Endodermal cell (in vitro differentiated cells): ENCODE data around the gene FILIP1. TPM values are rescaled to one million over a fixed set of nuclear protein-coding genes. Genes with fewer than 3 reads are reported as not detected.

Source experiments
- DNase-seq: peaks from one replicate; pipeline ENCODE4 v3.0.0-alpha.2; 2017
- H3K27ac ChIP-seq: 2 replicates; pipeline ENCODE4 v1.5.1; 2013; ENCODE audit warnings: mild to moderate bottlenecking, low read depth, low read length, moderate library complexity
- H3K27me3 ChIP-seq: 2 replicates; pipeline ENCODE4 v1.6.1; 2013; ENCODE audit warnings: mild to moderate bottlenecking, low read length, moderate library complexity; ENCODE audit not compliant: insufficient read depth, control insufficient read depth, poor library complexity, severe bottlenecking
- H3K36me3 ChIP-seq: 2 replicates; pipeline ENCODE4 v1.7.0; 2013; ENCODE audit warnings: mild to moderate bottlenecking, low read length, moderate library complexity; ENCODE audit not compliant: control insufficient read depth, insufficient read depth
- H3K4me1 ChIP-seq: one replicate; pipeline ENCODE4 v1.7.0; 2013; ENCODE audit warnings: low read length; ENCODE audit not compliant: control insufficient read depth, insufficient read depth
- H3K4me3 ChIP-seq: 2 replicates; pipeline ENCODE4 v1.5.1; 2013; ENCODE audit warnings: mild to moderate bottlenecking, low read length, moderate library complexity
- H3K9ac ChIP-seq: 2 replicates; pipeline ENCODE4 v1.6.1; 2013; ENCODE audit warnings: mild to moderate bottlenecking, low read length, moderate library complexity; ENCODE audit not compliant: poor library complexity, severe bottlenecking; ENCODE audit errors: extremely low read depth
- H3K9me3 ChIP-seq: 2 replicates; pipeline ENCODE4 v1.6.1; 2013; ENCODE audit warnings: mild to moderate bottlenecking, low read length, moderate library complexity; ENCODE audit not compliant: control insufficient read depth
- H3K27ac Mint-ChIP-seq: 2 replicates; pipeline ENCODE4 v1.8.0; 2020; ENCODE audit warnings: mixed read lengths
- H3K27me3 Mint-ChIP-seq: 2 replicates; pipeline ENCODE4 v1.8.0; 2021; ENCODE audit warnings: mild to moderate bottlenecking, mixed read lengths; ENCODE audit not compliant: insufficient read depth
- H3K36me3 Mint-ChIP-seq: 2 replicates; pipeline ENCODE4 v1.8.0; 2020; ENCODE audit warnings: low read depth, mixed read lengths
- H3K4me1 Mint-ChIP-seq: 2 replicates; pipeline ENCODE4 v1.8.0; 2020; ENCODE audit warnings: mixed read lengths
- H3K4me3 Mint-ChIP-seq: 2 replicates; pipeline ENCODE4 v1.8.0; 2020; ENCODE audit warnings: mild to moderate bottlenecking, moderate library complexity, mixed read lengths
- H3K9me3 Mint-ChIP-seq: 2 replicates; pipeline ENCODE4 v1.8.0; 2020; ENCODE audit warnings: mild to moderate bottlenecking, mixed read lengths
- WGBS, 2 experiments: methylation state at CpG; one replicate each; pipeline versions ENCODE4 v1.1.5 to v1.1.7; 2013; ENCODE audit warnings: missing lambda C conversion rate in 2 of 2, mixed read lengths in 1 of 2; ENCODE audit not compliant: insufficient coverage in 1 of 2, insufficient read length in 1 of 2; 5-methylcytosine and 5-hydroxymethylcytosine counted together
- total RNA-seq, 2 donors: library from RNA; stranded (reverse); fragmentation: NEBNext Ultra II Directional in 1 of 2; extraction: Animal tissue kit (Norgen Biotek cat#: 25700) in 1 of 2; gene quantifications; 2 replicates in 1 of 2; 3 replicates in 1 of 2; pipeline ENCODE4 v1.2.1, GENCODE V29; 2021
- TF ChIP-seq, protein P1 (sequence below): fragments of 200-600 bp; sonication (generic); conservative IDR thresholded peaks from 2 replicates; pipeline ENCODE4 v1.5.0; 2021; ENCODE audit warnings: antibody characterized with exemption, mild to moderate bottlenecking

Gene FILIP1
- total RNA-seq, 2 donors from 2014 or later: 0.35 TPM

DNA sequence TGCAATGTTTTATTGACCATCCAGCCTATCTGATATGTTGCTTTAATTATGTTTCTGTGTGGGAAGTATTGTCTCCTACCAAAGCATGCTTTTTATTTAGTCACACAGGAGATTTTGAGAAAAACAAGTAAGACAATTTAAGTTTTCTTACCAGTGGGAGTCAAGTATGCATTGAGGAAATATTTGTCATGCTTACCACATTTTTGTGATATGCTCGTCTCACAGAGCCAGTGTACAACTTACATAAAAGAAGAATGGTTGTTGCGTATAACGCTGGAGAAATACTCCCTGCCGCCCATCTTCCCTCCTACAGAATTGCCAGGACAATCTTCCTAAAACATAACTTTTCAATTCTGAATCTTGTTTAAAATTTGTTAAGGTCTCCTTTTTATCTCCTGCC, 37.1 kb upstream of the FILIP1 start:
- Mint-ChIP-seq H3K36me3 (peaks cover 5% of the 10 kb centered on the region), H3K9me3 (peaks cover 7% of the 10 kb centered on the region), H3K27ac (no peak overlapping the region), H3K4me1 (peaks cover 6% of the 10 kb centered on the region), H3K4me3 (no peak overlapping the region), H3K27me3 (no peaks in the 10 kb centered on the region)
- Histone ChIP-seq H3K27ac (no peak overlapping the region), H3K27me3 (no peaks in the 10 kb centered on the region), H3K4me1 (no peaks in the 10 kb centered on the region), H3K9ac (no peak overlapping the region), H3K4me3 (no peak overlapping the region), H3K36me3 (no peaks in the 10 kb centered on the region), H3K9me3 (peaks cover 19% of the 10 kb centered on the region)
- WGBS, 2 experiments: 86 to 90% methylated on average over 4 of the region's 4 CpGs
- TF ChIP-seq, protein P1, sequence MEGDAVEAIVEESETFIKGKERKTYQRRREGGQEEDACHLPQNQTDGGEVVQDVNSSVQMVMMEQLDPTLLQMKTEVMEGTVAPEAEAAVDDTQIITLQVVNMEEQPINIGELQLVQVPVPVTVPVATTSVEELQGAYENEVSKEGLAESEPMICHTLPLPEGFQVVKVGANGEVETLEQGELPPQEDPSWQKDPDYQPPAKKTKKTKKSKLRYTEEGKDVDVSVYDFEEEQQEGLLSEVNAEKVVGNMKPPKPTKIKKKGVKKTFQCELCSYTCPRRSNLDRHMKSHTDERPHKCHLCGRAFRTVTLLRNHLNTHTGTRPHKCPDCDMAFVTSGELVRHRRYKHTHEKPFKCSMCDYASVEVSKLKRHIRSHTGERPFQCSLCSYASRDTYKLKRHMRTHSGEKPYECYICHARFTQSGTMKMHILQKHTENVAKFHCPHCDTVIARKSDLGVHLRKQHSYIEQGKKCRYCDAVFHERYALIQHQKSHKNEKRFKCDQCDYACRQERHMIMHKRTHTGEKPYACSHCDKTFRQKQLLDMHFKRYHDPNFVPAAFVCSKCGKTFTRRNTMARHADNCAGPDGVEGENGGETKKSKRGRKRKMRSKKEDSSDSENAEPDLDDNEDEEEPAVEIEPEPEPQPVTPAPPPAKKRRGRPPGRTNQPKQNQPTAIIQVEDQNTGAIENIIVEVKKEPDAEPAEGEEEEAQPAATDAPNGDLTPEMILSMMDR: no peak
- no peak for DNase-seq

DNA sequence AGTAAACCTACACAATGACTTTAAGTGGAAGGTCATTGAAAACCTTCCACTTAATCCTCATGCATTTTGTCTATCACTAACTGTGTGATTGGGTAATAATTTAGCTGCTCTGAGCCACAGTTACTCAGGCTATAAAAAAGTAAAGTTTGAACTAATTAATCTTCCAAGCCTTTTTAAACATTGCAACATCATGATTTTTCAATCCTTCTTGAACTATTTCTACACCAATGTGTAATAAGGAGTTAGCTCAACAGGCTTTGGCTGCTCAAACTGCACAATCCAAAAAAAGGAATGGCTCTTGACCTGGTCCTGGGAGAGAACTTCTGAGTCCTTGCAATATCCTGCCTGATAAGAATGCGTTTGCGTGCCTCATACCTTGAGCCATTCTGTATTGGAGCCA, 34.8 kb upstream of the FILIP1 start:
- Mint-ChIP-seq H3K4me1 (peaks cover 9% of the 10 kb centered on the region), H3K27ac (no peak overlapping the region), H3K27me3 (no peaks in the 10 kb centered on the region), H3K4me3 (no peak overlapping the region), H3K36me3 (no peaks in the 10 kb centered on the region), H3K9me3 (peaks cover 3% of the 10 kb centered on the region)
- no peak overlapping the region for H3K4me3 ChIP-seq
- 88 to 93% methylated on average over 2 of the region's 2 CpGs for WGBS, 2 experiments
- no peaks in the 10 kb centered on the region for H3K27me3 ChIP-seq
- peaks cover 7% of the 10 kb centered on the region for H3K9me3 ChIP-seq
- no peak overlapping the region for H3K9ac ChIP-seq
- DNase-seq: no peak
- no peak overlapping the region for H3K27ac ChIP-seq
- TF ChIP-seq, protein P1: no peak
- H3K4me1 ChIP-seq: no peaks in the 10 kb centered on the region
- no peaks in the 10 kb centered on the region for H3K36me3 ChIP-seq

DNA sequence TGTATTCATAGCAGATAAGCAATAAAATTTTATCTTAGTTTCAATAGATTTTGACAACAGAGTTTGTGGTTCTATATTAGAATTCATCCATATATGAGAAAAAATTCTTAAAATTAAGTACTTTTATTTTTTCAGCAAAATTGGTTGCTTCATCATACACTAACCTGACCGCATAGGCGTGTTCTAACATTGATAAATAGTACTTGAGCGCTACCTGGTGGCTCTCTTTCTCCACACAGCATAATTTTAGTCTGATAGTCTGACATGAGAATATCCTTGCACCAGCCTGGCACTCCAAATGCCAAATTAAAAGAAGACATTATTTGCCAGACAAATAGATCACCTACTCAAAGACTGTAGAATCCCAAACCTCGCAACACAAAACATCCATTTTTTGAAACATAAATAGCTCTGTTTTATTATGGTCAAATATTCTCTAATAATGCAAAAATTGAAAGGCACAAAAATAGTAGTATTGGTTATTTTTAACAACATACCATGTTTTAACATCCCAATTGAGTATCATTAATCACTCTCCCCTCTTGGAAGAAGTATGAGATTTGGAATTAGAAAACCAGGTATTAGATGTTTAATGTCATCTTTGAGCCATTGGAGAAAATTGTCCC, 33.0 kb upstream of the FILIP1 start:
- Histone ChIP-seq H3K4me1 (no peaks in the 10 kb centered on the region), H3K9ac (no peak overlapping the region), H3K36me3 (no peaks in the 10 kb centered on the region), H3K4me3 (no peak overlapping the region), H3K27me3 (no peaks in the 10 kb centered on the region), H3K9me3 (peaks cover 7% of the 10 kb centered on the region), H3K27ac (no peak overlapping the region)
- Mint-ChIP-seq H3K36me3 (no peaks in the 10 kb centered on the region), H3K4me3 (no peak overlapping the region), H3K9me3 (peaks cover 3% of the 10 kb centered on the region), H3K4me1 (peaks cover 9% of the 10 kb centered on the region), H3K27ac (no peak overlapping the region), H3K27me3 (no peaks in the 10 kb centered on the region)
- peak; percentile 79 for DNase-seq
- WGBS, 2 experiments: 7 to 22% methylated on average over 3 to 4 of the region's 4 CpGs
- TF ChIP-seq, protein P1: peak; percentile 92
